NK-92 (cell line): ENCODE results near the gene POLR2J3.
"Not testable (repeated sequence)": the region's sequence is repeated elsewhere in the genome, so short reads cannot be mapped to it uniquely, and the experiment has no call there.

ENCODE experiments used
- DNase-seq: peaks from one replicate; lab custom pipeline; 2025; ENCODE audit not compliant: unreplicated experiment; lab: John Stamatoyannopoulos, UW

Gene POLR2J3

GRCh38 chr7:102572261-102573239, at the start of gene POLR2J3:
TSS of gene POLR2J3 (minus strand) at chr7:102572583. CDS start at chr7:102572521, 62 bp downstream.
- DNase-seq, result not testable (repeated sequence)

DNA sequence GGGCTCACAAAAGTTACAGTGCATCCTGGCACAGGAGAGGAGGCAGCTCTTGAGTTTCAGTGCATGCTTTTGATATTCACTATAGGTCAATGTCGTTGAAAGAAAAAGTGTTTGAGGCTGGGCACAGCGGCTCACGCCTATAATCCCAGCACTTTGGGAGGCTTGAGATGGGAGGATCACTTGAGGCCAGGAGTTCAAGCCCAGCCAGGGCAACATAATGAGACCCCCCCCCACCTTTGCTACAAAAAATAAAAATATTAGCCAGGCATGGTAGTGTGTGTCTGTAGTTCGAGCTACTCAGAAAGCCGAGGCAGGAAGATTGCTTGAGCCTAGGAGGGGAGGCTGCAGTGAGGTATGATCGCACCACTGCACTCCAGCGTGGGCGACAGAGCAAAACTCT, 45.7 kb upstream of the POLR2J3 start:
- DNase-seq, result not testable (repeated sequence)

GRCh38 chr7:102616507-102617125, 44.2 kb upstream of the POLR2J3 start, which contains the start of gene RASA4:
TSS of gene RASA4 (minus strand) at chr7:102616756. CDS start at chr7:102616689, 67 bp downstream.
- DNase-seq, result not testable (repeated sequence)

GRCh38 chr7:102615930-102616329, 43.5 kb upstream of the POLR2J3 start:
- not testable (repeated sequence) for DNase-seq

GRCh38 chr7:102614873-102615272, 42.5 kb upstream of the POLR2J3 start:
- not testable (repeated sequence) for DNase-seq

- not testable (repeated sequence) for DNase-seq
These were observed 41.9 kb upstream of the POLR2J3 start for GRCh38 chr7:102614346-102614697.

GRCh38 chr7:102613575-102614345, 41.4 kb upstream of the POLR2J3 start:
- not testable (repeated sequence) for DNase-seq

DNA sequence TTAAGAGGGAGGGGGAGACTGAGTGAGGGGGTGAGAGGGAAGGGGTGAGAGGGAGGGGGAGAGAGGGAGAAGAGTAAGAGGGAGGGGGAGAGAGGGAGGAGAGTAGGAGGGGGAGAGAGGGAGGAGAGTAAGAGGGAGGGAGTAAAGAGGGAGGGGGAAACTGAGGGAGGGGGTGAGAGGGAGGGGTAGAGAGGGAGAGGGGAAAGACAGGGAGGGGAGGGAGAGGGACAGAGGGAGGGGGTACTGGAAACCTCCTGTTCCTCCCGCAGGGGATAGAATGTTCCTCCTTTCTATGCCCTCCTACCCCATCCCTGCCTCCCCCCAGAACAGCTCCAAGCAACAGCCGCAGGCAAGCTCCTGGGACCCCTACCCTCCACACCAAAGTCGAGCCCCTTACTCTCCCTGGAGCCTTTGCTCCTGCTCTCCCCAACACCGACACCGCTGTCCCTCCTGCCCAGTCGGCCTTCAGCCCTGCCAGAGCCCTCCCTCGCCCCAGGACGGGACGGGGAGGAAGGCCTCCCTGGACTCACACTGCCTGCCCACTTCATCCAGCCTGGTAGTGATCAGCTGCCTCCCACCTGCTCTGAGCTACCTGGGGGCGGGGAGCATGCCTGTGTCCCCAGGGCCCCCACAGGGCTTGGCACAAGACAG, 39.4 kb upstream of the POLR2J3 start:
- not testable (repeated sequence) for DNase-seq

DNA sequence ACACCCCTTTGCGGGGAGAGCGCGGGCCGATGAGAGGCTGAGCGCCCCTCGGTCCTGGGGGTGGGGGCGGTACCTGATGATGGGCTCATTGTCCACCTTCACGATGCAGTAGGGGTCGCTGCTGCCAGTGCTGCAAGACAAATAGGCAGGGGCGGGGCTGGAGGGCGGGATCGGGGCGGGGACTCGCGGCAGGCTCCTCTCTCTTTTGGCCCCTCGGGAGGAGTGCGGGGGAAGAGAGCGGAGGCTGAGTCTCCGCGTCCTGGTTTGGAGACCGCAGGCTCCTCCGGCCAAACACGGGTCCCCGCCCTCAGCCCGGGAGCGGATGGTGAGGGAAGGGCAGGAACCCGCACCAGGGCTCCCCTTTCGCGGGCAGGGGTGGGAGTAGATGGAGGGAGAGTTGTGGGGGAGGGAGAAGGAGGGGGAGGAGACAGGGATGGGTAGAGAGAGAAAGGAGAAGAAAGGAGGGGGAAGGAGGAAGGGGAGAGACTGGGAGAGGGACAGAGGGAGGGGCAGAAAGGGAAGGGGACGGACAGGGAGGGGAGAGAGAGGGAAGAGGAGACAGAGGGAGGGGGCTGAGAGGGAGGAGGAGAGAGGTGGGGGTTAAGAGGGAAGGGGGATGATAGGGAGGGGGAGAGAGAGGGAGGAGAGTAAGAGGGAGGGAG, 38.8 kb upstream of the POLR2J3 start:
- not testable (repeated sequence) for DNase-seq

GRCh38 chr7:102610441-102610840, 38.1 kb upstream of the POLR2J3 start:
- DNase-seq, result not testable (repeated sequence)

DNA sequence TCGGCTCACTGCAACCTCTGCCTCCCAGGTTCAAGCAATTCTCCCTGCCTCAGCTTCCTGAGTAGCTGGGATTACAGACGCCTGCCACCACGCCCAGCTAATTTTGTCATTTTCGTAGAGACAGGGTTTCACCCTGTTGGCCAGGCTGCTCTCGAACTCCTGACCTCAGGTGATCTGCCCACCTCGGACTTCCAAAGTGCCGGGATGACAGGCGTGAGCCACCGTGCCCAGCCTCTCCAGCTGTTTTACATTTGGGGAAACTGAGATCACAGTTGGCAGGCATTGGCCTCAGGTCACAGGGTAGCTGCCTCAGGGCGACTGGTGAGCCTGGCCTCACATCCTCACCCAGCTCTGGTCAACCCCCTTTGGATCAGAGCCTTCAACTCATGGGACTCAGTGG, 37.4 kb upstream of the POLR2J3 start:
- not testable (repeated sequence) for DNase-seq

DNA sequence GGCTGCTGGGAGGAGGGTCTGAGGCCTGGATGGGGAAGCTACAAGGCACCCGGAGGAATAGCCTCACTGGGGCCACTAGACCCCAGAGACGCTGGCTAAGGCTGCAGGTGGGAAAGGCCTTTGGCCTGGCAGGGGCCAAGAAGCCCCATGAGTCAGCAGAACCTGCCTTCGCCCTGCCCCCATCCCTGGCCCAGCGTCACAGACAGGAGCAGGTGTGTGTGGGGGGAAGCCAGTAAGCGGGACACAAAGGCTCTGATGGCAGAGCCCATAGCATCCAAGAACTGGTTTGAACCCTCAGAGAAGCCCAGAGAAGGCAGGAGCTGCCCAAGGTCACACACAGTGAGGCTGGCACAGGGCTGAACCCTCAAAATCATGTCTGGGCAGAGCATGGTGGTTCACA, 34.5 kb upstream of the POLR2J3 start:
- not testable (repeated sequence) for DNase-seq

GRCh38 chr7:102604431-102605145, 32.2 kb upstream of the POLR2J3 start:
- DNase-seq, result not testable (repeated sequence)

GRCh38 chr7:102602317-102602716, 29.9 kb upstream of the POLR2J3 start:
- DNase-seq, result not testable (repeated sequence)

GRCh38 chr7:102599699-102600098, 27.3 kb upstream of the POLR2J3 start:
- DNase-seq, result not testable (repeated sequence)

DNA sequence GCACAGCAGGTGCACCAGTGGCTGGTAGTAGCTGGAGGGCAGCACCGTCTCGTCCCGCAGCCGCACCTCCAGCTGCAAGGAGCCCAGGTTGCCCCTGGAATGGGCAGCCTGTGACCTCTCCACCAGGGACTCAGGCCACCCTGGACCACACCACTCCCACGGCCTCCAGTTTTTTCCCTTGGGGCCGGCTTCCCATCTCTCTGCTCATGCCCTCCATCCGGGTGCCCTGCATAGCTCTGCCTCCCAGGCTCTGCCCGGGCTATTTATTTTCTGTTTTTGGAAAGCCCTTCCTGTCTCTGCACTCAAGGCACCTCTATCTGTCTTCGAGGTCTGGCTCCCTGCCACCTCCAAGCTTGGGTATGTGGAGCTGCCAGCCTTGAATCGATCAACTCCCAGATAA, 23.7 kb upstream of the POLR2J3 start:
- not testable (repeated sequence) for DNase-seq

DNA sequence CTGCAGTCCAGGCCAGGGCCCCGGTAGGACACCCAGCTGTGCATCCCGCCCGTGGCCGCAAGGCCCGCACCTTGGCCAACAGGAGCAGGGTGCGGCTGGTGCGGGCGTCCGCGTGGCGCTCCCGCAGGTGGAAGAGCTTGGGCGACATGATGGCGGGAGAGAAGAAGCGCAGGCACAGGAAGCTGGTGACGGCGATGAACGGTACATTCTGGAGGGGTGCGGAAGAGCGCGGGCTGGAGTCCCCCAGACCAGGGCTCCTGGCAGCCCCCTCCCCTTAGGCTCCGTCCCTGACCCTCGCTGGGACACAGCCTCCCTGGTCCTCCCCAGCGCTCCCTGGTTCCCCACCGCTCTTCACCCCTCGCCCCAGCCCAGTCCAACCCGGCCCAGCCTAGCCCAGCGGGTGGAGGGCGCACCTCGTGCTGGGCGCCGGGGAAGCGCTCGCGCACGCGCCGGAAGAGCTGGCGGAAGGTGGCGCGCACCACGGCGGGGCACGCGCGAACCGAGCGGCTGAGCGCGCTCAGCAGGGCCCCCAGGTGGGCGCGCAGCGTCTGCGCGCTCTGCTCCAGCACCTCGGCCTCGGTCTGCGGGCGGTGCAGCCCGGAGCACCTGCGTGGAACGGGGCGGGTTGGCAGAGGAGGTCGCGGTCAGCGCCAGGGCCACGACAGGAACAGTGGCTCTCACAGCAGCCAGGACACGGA, 21.4 kb upstream of the POLR2J3 start:
- DNase-seq, result not testable (repeated sequence)

DNA sequence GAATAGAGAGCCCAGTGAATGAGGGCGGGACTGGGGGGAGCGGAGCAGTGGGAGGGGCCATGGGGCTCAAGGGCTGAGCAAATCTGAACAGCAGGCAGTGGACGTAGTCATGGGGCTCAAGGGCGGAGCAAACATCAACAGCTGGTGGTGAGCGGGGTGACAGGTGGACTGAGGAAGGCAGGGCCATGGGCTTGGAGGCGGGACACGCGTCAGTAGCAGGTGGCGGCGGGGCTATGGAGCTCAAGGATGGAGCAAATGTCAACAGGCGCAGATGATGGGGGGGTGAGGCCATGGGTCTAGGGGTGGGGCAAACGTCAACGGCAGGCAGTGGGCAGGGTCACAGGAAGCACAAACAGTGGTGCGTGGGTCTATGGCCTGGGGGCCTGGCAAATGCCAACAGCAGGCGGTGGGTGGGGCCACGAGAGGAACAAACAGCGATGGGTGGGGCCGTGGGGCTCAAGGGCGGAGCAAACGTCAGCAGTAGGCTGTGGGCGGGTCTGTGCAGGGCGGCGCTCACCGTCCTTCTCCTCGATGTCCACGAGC, 20.2 kb upstream of the POLR2J3 start:
- not testable (repeated sequence) for DNase-seq
